Effector memory CD8-positive, alpha-beta T cell (primary cell): ENCODE results near the gene MEIKIN.
A peak's percentile ranks its signal among the peaks of the same experiment; 100 is the strongest.

ENCODE experiments used
- ATAC-seq: fragments of 150-1000 bp; cut with Tn5 transposase; replicated peaks from 2 replicates; pipeline ENCODE4 v1.10.0; 2021; ENCODE audit warnings: mild to moderate bottlenecking, moderate library complexity
- DNase-seq, 3 experiments: peaks; one replicate each; pipeline ENCODE4 v3.0.0; 2021
- H3K27ac Mint-ChIP-seq, 2 donors: one replicate each; pipeline ENCODE4 v1.8.0; 2022; ENCODE audit warnings: mild to moderate bottlenecking in 2 of 2, mixed read lengths in 2 of 2, moderate library complexity in 2 of 2
- H3K27me3 Mint-ChIP-seq, 2 donors: one replicate each; pipeline ENCODE4 v1.8.0; 2022; ENCODE audit warnings: mixed read lengths in 2 of 2
- H3K36me3 Mint-ChIP-seq: one replicate; pipeline ENCODE4 v1.8.0; 2022; ENCODE audit warnings: mild to moderate bottlenecking, moderate library complexity, mixed read lengths; ENCODE audit not compliant: insufficient read depth
- H3K4me1 Mint-ChIP-seq, 2 donors: one replicate each; pipeline ENCODE4 v1.8.0; 2022; ENCODE audit warnings: low read depth in 2 of 2, mixed read lengths in 2 of 2
- H3K4me3 Mint-ChIP-seq, 2 donors: one replicate each; pipeline ENCODE4 v1.8.0; 2022; ENCODE audit warnings: mild to moderate bottlenecking in 2 of 2, mixed read lengths in 2 of 2, moderate library complexity in 2 of 2
- H3K9me3 Mint-ChIP-seq, 2 donors: one replicate each; pipeline ENCODE4 v1.8.0; 2022; ENCODE audit warnings: mixed read lengths in 2 of 2
- total RNA-seq, 9 experiments: gene quantifications; one replicate each; lab custom pipeline; 2026; lab: John Stamatoyannopoulos, UW

MEIKIN gene
- total RNA-seq = 0 to 0.10 (median 0) reads per million in 9 experiments

GRCh38 chr5:131945551-131946168, at the start of gene MEIKIN:
Gene MEIKIN, minus strand, starts transcription at chr5:131945663. Its CDS starts 158 bp downstream, at chr5:131945505.
- Mint-ChIP-seq H3K27me3 (no peaks in the 10 kb centered on the region), H3K4me1 (no peaks in the 10 kb centered on the region), H3K27ac (no peak within 1 kb of the TSS), H3K36me3 (no peaks in the 10 kb centered on the region), H3K9me3 (no peaks in the 10 kb centered on the region), H3K4me3 (no peak within 1 kb of the TSS)
- ATAC-seq = no peak
- DNase-seq = no peak

GRCh38 chr5:131994533-131995226, 49.2 kb upstream of the MEIKIN start:
- H3K27ac Mint-ChIP-seq = no peak overlapping the region
- no peak for DNase-seq
- H3K4me1 Mint-ChIP-seq = peaks cover 17 to 18% of the 10 kb centered on the region in 2 donors

GRCh38 chr5:131994090-131994489, 48.6 kb upstream of the MEIKIN start:
- Mint-ChIP-seq H3K4me1 (peaks cover 14 to 17% of the 10 kb centered on the region in 2 donors), H3K27ac (no peak overlapping the region), H3K4me3 (no peak overlapping the region), H3K27me3 (no peaks in the 10 kb centered on the region), H3K9me3 (no peaks in the 10 kb centered on the region), H3K36me3 (no peaks in the 10 kb centered on the region)
- no peak for ATAC-seq
- DNase-seq = no peak

More at GRCh38 chr5:131994533-131995226, 49.2 kb upstream of the MEIKIN start:
- H3K36me3 Mint-ChIP-seq = no peaks in the 10 kb centered on the region
- H3K9me3 Mint-ChIP-seq = no peaks in the 10 kb centered on the region
- ATAC-seq = no peak
- H3K4me3 Mint-ChIP-seq = no peak overlapping the region
- no peaks in the 10 kb centered on the region for H3K27me3 Mint-ChIP-seq

- H3K4me3 Mint-ChIP-seq = no peak overlapping the region
- ATAC-seq = no peak
- no peaks in the 10 kb centered on the region for H3K27me3 Mint-ChIP-seq
- no peaks in the 10 kb centered on the region for H3K36me3 Mint-ChIP-seq
- H3K27ac Mint-ChIP-seq = no peak overlapping the region
- no peak for DNase-seq
- no peaks in the 10 kb centered on the region for H3K9me3 Mint-ChIP-seq
- H3K4me1 Mint-ChIP-seq = peaks cover 10 to 12% of the 10 kb centered on the region in 2 donors
These were observed 48.2 kb upstream of the MEIKIN start for GRCh38 chr5:131993676-131994075.

- Mint-ChIP-seq H3K9me3 (no peaks in the 10 kb centered on the region), H3K4me3 (no peak overlapping the region), H3K36me3 (no peaks in the 10 kb centered on the region), H3K27ac (no peak overlapping the region), H3K4me1 (peaks cover 4% of the 10 kb centered on the region in 2 donors), H3K27me3 (no peaks in the 10 kb centered on the region)
- DNase-seq = no peak
- ATAC-seq = no peak
These were observed 46.9 kb upstream of the MEIKIN start for GRCh38 chr5:131992370-131992769.

- DNase-seq = no peak
- H3K9me3 Mint-ChIP-seq = no peaks in the 10 kb centered on the region
- no peaks in the 10 kb centered on the region for H3K27me3 Mint-ChIP-seq
- no peaks in the 10 kb centered on the region for H3K36me3 Mint-ChIP-seq
- no peak for ATAC-seq
- peaks cover 3 to 7% of the 10 kb centered on the region in 2 donors for H3K4me1 Mint-ChIP-seq
- no peak overlapping the region for H3K27ac Mint-ChIP-seq
- H3K4me3 Mint-ChIP-seq = no peak overlapping the region
These were observed 46.3 kb upstream of the MEIKIN start for GRCh38 chr5:131991593-131992324.

GRCh38 chr5:131990716-131991115, 45.3 kb upstream of the MEIKIN start:
- Mint-ChIP-seq H3K4me1 (peaks cover 0 to 8% of the 10 kb centered on the region in 2 donors), H3K27me3 (no peaks in the 10 kb centered on the region), H3K27ac (no peak overlapping the region), H3K4me3 (no peak overlapping the region), H3K9me3 (no peaks in the 10 kb centered on the region), H3K36me3 (peaks cover 2% of the 10 kb centered on the region)
- DNase-seq (no peak), ATAC-seq (no peak)

GRCh38 chr5:131988601-131989000, 43.1 kb upstream of the MEIKIN start:
- no peaks in the 10 kb centered on the region for H3K27me3 Mint-ChIP-seq
- H3K4me3 Mint-ChIP-seq = no peak overlapping the region
- no peak overlapping the region for H3K27ac Mint-ChIP-seq
- H3K9me3 Mint-ChIP-seq = no peaks in the 10 kb centered on the region
- peaks cover 4 to 21% of the 10 kb centered on the region in 2 donors for H3K4me1 Mint-ChIP-seq
- H3K36me3 Mint-ChIP-seq = peaks cover 3% of the 10 kb centered on the region
- ATAC-seq = no peak
- DNase-seq = no peak

- H3K36me3 Mint-ChIP-seq = peaks cover 3% of the 10 kb centered on the region
- no peaks in the 10 kb centered on the region for H3K9me3 Mint-ChIP-seq
- no peaks in the 10 kb centered on the region for H3K27me3 Mint-ChIP-seq
- H3K4me3 Mint-ChIP-seq = no peak overlapping the region
- H3K27ac Mint-ChIP-seq = no peak overlapping the region
- H3K4me1 Mint-ChIP-seq = peaks cover 8 to 30% of the 10 kb centered on the region in 2 donors
- DNase-seq (no peak), ATAC-seq (no peak)
These were observed 41.8 kb upstream of the MEIKIN start for GRCh38 chr5:131987251-131987650.

GRCh38 chr5:131986161-131986912, 40.9 kb upstream of the MEIKIN start:
- no peaks in the 10 kb centered on the region for H3K9me3 Mint-ChIP-seq
- H3K36me3 Mint-ChIP-seq = peaks cover 3% of the 10 kb centered on the region
- H3K27ac Mint-ChIP-seq = peak overlapping the region in 1 of 2 donors; percentile 89
- peaks cover 8 to 30% of the 10 kb centered on the region in 2 donors for H3K4me1 Mint-ChIP-seq
- DNase-seq = no peak
- H3K4me3 Mint-ChIP-seq = no peak overlapping the region
- ATAC-seq = no peak
- no peaks in the 10 kb centered on the region for H3K27me3 Mint-ChIP-seq

- Mint-ChIP-seq H3K27ac (peak overlapping the region in 1 of 2 donors; percentile 61), H3K36me3 (peaks cover 6% of the 10 kb centered on the region), H3K9me3 (no peaks in the 10 kb centered on the region), H3K4me1 (peaks cover 8 to 30% of the 10 kb centered on the region in 2 donors), H3K27me3 (no peaks in the 10 kb centered on the region), H3K4me3 (no peak overlapping the region)
- no peak for DNase-seq
- no peak for ATAC-seq
These were observed 39.6 kb upstream of the MEIKIN start for GRCh38 chr5:131984956-131985665.

GRCh38 chr5:131983244-131983771, 37.8 kb upstream of the MEIKIN start:
- H3K27me3 Mint-ChIP-seq = no peaks in the 10 kb centered on the region
- peaks cover 8 to 30% of the 10 kb centered on the region in 2 donors for H3K4me1 Mint-ChIP-seq
- peaks cover 9% of the 10 kb centered on the region for H3K36me3 Mint-ChIP-seq
- H3K9me3 Mint-ChIP-seq = no peaks in the 10 kb centered on the region
- DNase-seq (no peak), ATAC-seq (peak; percentile 55)
- H3K27ac Mint-ChIP-seq = peak overlapping the region in 1 of 2 donors; percentile 61
- H3K4me3 Mint-ChIP-seq = peak overlapping the region in 1 of 2 donors; percentile 39
